GM18526 (cell line): ENCODE results near the gene KCNG2.

ENCODE experiments used
- POLR2A ChIP-seq: IDR thresholded peaks from 3 replicates; pipeline ENCODE4 v1.6.1; 2011; ENCODE audit not compliant: insufficient read length; ENCODE audit errors: extremely low read depth

KCNG2 gene

GRCh38 chr18:79917169-79917852, 119.6 kb downstream of the KCNG2 start:
- TF ChIP-seq POLR2A, result no peak

- TF ChIP-seq POLR2A, result no peak
Measured at GRCh38 chr18:79917853-79918614, 120.3 kb downstream of the KCNG2 start.

GRCh38 chr18:79918615-79919011, 120.9 kb downstream of the KCNG2 start:
- no peak for TF ChIP-seq POLR2A

GRCh38 chr18:79919089-79919488, 121.4 kb downstream of the KCNG2 start:
- TF ChIP-seq POLR2A, result no peak

- TF ChIP-seq POLR2A, result no peak
Measured at GRCh38 chr18:79921984-79922965, 124.5 kb downstream of the KCNG2 start.

- no peak for TF ChIP-seq POLR2A
Measured at GRCh38 chr18:79922971-79923411, 125.3 kb downstream of the KCNG2 start.

GRCh38 chr18:79923896-79924585, 126.3 kb downstream of the KCNG2 start:
- no peak for TF ChIP-seq POLR2A

GRCh38 chr18:79924814-79925731, 127.3 kb downstream of the KCNG2 start:
- no peak for TF ChIP-seq POLR2A

- no peak for TF ChIP-seq POLR2A
Measured at GRCh38 chr18:79926306-79926705, 128.6 kb downstream of the KCNG2 start.

- no peak for TF ChIP-seq POLR2A
Measured at GRCh38 chr18:79926715-79927606, 129.2 kb downstream of the KCNG2 start.

GRCh38 chr18:79927607-79928562, 130.1 kb downstream of the KCNG2 start:
- TF ChIP-seq POLR2A, result no peak

GRCh38 chr18:79928563-79928960, 130.8 kb downstream of the KCNG2 start:
- no peak for TF ChIP-seq POLR2A
